HG02981 (cell line): Measurements from ENCODE around the gene RAD18.

Experiments used
- ATAC-seq: cut with Tn5 transposase; IDR thresholded peaks from one replicate; pipeline ENCODE4 v1.9.1; 2021; ENCODE audit warnings: mild to moderate bottlenecking, moderate library complexity; ENCODE audit not compliant: unreplicated experiment

Gene RAD18

DNA sequence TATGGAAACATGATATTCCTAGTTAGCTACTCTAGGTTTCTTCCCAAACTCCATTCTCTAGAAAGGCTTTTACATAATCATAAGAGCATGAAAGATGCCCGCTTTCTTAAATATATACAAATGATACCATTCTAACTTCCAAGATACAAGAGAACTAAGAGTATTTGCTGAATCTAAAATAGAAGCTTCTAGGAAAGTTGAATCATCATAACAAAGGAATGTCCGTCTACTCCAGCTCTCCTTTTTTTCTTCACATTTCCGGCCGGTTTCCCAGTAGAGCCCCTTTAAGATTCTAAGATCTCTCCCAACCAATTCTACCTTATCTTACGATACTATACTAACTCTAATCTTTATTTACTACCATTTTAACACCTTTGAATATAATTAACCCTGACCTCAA is 60.1 kb downstream of the RAD18 start:
- ATAC-seq, result no peak

DNA sequence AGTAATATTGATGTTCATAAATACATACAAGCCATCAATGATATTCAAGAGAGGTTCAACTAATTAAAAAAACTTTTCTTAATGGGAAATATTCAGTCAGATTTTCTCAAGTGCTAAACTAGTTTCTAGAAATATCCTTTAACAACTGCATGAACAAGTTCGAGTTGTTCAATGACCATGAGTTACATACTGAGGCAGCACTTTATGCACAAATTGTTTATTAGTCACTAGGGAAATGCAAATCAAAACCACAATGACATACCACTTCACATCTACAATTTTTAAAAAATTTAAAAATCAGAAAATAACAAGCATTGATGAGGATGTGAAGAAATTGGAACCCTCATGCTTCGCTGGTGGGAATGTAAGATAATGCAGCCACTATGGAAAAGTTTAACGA is 62.4 kb downstream of the RAD18 start:
- no peak for ATAC-seq

DNA sequence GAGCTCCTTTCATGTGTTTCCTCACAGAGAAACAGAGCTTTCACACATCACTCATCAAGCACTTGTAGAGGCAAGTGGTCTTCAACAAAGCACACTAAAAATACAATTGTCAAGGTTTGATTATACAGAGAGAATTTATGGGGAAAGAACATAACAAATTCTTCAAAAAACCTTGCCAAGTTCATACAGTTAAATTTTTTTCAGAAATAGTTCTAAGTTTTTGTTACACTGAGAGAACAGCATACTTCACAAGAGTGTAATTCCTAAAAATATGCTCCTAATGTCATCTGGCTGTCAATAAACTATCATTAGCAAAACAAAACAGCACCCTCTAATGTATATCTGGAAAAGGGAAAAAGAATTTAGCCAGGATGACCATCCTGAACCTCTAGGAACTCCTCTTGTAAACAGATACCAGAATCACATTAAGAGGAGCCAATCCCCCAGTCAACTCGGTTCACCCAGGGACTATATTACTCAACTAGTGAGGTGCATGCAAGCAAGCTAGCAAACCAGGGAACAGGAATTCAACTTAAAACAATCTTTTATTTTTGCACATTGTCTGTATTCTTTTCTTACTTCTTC is 63.3 kb downstream of the RAD18 start:
- no peak for ATAC-seq

DNA sequence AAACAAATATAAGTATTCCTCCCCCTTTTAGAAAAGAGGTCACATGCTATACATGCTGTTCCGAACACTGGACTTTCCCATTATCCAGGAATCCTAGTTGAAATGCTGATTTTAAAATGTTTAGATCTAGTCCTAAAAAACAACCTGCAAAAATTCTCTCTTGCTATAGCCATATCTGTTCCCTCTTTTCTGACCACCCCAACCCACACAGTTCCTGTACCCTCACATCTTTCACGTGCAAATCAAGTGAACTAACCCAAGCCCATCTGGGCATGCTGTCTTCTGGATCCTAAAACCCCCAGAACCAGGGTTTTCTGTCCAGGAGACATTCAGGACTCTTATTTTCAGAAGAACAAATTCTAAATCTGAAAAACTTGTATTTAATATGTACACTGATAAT is 67.4 kb downstream of the RAD18 start:
- no peak for ATAC-seq

GRCh38 chr3:8893001-8893400 is 70.3 kb downstream of the RAD18 start:
- ATAC-seq, result no peak

DNA sequence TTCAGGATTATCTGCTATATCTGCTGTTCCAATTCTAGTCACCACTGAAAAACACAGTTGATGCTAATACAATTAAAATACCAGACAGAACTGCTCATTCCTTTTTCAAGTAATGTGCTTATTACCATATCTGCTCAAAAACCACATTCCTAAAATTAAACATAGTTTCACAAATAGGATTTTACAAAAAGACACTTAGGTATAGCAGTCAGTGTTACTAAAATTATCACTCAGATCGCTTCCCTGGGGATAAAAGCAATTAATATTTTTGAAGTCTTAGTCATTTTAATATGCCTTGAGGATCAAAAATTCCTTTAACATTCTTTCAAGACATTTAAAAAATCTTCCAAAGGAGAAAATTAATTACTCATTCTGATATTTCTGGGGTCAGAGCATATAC is 71.5 kb downstream of the RAD18 start:
- ATAC-seq, result no peak

GRCh38 chr3:8891303-8891702 is 72.0 kb downstream of the RAD18 start:
- ATAC-seq, result no peak

- ATAC-seq, result no peak
Measured at GRCh38 chr3:8888301-8888915, 74.9 kb downstream of the RAD18 start.

DNA sequence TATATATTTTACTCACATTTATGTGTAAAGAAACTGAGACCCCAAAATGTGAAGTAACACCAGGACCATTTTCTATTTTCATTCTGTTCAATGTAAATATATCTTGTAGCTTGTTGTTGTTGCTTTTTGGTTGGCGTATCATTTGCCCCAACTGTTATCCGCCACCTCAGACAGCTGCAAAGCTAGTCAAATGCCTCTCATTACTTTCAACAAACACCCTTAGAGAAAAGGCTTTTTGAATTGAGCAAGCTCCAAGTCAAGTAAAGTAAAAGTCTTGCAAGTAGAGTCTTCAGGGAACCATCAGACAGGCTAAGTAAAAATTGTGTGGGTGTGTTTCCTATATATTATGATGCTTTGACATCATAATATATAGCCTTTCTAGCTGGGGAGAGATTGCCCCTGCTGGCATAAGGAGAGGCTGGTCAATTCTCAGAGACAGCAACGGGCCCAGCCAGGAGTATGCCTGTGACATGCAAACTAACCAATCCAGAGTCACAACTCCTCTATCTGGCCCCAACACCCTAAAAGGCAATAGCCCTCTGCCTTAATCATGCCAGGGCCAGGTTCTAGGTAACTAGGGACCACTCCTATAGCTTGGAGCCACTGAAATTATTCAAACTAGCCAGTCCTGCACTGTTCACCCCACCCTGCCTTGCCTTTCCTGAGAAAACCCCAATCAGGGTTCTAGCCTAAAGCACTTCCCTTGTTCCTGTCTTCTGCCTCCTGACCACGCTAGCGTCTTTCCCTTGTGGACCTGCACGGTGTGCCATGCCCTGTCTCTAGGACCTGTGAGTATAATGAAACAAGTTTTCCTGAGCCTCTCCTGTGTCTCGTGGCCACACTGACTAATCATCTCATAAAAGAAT is 75.6 kb downstream of the RAD18 start:
- ATAC-seq, result no peak

DNA sequence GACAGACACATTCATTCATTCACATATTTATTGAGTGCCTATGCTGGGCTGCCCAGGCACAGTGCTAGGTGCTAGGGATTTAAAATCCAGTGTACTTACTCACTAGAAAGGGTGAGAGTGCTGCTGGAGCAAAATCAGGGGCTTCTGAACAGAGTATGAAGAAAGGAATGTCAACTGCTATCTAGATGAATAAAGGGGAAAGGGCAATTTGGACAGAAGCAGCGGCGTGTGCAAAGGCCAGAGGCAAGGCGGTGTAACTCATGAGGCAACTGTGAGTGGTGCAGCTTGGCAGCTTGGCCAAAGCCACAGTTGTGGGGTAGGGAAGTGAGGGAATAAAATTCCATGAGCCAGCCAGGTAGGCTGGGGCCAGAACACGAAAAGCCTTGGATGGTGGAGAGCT is 76.7 kb downstream of the RAD18 start:
- ATAC-seq, result no peak

DNA sequence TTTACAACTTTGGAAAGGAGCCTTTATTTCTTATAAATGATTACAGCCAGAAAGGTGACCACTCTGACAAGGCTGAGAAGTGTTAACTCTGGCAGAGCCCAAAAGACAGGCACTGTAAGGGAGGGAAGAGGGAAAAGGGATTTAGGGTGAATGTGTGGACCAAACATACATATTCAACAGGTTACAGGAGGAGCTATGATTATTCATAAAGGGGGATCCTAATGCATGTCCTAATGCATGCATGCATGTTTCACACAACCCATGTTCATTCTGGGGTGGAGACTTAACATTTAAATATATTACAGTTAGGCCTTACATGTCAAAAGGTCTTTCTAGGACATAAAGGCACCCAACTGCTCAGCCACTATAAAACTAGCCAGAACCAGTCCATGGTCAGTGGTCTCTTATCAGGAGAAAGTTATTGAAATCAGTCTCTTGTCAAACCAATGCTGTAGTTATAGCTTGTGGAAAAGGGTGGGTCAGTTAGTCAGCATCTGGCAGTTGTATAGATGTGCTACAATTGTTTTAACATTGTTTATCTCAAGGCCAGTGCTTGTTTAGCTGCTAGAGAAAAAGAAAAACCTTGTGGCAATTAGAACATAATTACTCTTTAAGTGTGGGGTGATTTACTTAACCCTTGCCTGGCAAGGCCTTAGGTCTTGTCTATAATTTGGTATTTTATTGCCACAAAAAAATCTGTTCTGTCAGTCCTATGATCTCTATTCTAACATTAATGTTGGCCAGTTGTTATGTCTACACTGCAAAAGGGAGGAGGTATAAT is 77.5 kb downstream of the RAD18 start:
- ATAC-seq, result no peak

- ATAC-seq, result no peak
Measured at GRCh38 chr3:8884630-8885290, 78.5 kb downstream of the RAD18 start.

- no peak for ATAC-seq
Measured at GRCh38 chr3:8882642-8883041, 80.6 kb downstream of the RAD18 start.

DNA sequence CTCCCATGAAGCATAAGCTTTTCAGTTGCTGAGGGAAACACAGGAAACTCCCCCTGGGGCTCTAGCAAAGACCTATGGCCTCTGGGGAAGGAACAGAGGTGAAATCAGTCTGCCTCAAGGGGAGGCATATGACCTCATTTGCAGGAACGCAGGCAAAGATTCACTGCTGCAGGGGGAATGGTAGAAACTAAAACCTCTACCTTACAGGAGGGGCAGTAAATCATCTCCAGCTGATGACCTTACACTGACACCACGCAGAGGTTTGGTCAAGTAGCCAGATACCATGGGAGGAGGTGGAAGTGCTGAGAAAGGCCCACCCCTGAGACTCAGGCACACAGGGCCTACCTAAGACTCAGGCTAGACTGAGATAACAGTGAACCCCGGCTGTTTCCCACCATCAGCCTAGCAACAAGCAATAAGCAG is 81.1 kb downstream of the RAD18 start:
- ATAC-seq, result no peak

GRCh38 chr3:8879347-8879944 is 83.8 kb downstream of the RAD18 start:
- no peak for ATAC-seq

- no peak for ATAC-seq
Measured at GRCh38 chr3:8875836-8876235, 87.4 kb downstream of the RAD18 start.

- no peak for ATAC-seq
Measured at GRCh38 chr3:8873740-8874139, 89.5 kb downstream of the RAD18 start.

GRCh38 chr3:8872261-8872660 is 91.0 kb downstream of the RAD18 start:
- ATAC-seq, result no peak

DNA sequence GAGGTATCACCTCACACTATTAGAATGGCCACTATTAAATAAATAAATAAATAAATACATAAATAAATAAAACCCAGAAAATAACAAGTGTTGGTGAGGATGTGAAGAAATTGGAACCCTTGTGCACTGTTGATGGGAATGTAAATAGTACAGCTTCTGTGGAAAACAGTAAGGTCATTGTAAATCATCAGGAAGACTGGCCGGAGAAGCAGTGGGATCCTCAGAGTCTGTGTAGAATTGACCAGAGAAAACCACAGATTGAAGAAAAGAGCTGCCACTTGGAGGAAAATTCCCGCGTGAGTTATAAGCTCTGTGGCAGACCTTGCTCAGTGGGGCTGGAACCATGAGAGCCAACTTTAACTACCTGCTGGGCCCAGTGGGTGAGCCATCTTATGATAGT is 92.0 kb downstream of the RAD18 start:
- no peak for ATAC-seq

- no peak for ATAC-seq
Measured at GRCh38 chr3:8870134-8870533, 93.1 kb downstream of the RAD18 start.
